Fibroblast of villous mesenchyme (primary cell): ENCODE results near the gene DOC2A. TPM values are rescaled to one million over a fixed set of nuclear protein-coding genes. Genes with fewer than 3 reads are reported as not detected.
"Not testable (repeated sequence)": the region's sequence is repeated elsewhere in the genome, so short reads cannot be mapped to it uniquely, and the experiment has no call there.

Experiments
- DNase-seq: peaks from one replicate; pipeline ENCODE4 v3.0.0-alpha.2; 2010; ENCODE audit warnings: low read depth
- H3K4me3 ChIP-seq: 2 replicates; pipeline ENCODE4 v1.5.1; 2011; ENCODE audit warnings: low read depth, mild to moderate bottlenecking, low read length
- total RNA-seq: library from RNA; depleted of rRNA; stranded (reverse); fragments of >200 nt; gene quantifications from 2 replicates; pipeline ENCODE4 v1.2.3, GENCODE V29; 2012
- TF ChIP-seq, protein P1 (sequence below): IDR thresholded peaks from 2 replicates; pipeline ENCODE4 v1.5.1; 2012; ENCODE audit warnings: low read depth, mild to moderate bottlenecking, low read length; ENCODE audit not compliant: insufficient read depth

DOC2A gene
- total RNA-seq, 1 donor, result under 0.01 TPM

- no peak overlapping the region for H3K4me3 ChIP-seq
- TF ChIP-seq, protein P1, sequence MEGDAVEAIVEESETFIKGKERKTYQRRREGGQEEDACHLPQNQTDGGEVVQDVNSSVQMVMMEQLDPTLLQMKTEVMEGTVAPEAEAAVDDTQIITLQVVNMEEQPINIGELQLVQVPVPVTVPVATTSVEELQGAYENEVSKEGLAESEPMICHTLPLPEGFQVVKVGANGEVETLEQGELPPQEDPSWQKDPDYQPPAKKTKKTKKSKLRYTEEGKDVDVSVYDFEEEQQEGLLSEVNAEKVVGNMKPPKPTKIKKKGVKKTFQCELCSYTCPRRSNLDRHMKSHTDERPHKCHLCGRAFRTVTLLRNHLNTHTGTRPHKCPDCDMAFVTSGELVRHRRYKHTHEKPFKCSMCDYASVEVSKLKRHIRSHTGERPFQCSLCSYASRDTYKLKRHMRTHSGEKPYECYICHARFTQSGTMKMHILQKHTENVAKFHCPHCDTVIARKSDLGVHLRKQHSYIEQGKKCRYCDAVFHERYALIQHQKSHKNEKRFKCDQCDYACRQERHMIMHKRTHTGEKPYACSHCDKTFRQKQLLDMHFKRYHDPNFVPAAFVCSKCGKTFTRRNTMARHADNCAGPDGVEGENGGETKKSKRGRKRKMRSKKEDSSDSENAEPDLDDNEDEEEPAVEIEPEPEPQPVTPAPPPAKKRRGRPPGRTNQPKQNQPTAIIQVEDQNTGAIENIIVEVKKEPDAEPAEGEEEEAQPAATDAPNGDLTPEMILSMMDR, result no peak
- no peak for DNase-seq
Measured at GRCh38 chr16:30018731-30019158, 7.9 kb upstream of the DOC2A start.

DNA sequence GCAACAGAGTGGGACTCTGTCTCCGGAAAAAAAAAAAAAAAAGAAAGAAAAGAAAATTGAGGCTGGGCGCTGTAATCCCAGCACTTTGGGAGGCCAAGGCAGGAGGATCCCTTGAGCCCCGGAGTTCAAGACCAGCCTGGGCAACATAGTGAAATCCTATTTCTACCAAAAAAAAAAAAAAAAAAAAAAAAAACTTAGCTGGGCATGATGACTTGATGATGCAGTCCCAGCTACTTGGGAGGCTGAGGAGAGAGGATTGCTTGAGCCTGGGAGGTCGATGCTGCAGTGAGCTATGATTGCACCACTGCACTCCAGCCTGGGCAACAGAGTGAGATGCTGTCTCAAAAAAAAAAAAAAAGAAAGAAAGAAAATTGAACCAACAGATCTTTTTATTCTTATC, 7.1 kb upstream of the DOC2A start:
- not testable (repeated sequence) for DNase-seq, H3K4me3 ChIP-seq

DNA sequence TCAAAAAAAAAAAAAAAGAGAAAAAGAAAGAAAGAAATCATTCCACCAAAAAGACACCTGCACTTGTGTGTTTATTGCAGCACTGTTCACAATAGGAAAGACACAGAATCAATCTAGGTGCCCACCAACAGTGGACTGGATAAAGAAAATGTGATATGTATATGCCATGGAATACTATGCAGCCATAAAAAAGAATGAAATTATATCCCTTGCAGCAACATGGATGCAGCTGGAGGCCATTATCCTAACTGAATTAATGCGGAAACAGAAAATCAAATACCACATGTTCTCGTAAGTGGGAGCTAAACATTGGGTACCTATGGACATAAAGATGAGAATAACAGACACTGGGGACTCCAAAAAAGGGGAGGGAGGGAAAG, 6.4 kb upstream of the DOC2A start:
- no peak overlapping the region for H3K4me3 ChIP-seq
- TF ChIP-seq, protein P1, result no peak
- DNase-seq, result no peak

- DNase-seq, result no peak
- H3K4me3 ChIP-seq, result no peak overlapping the region
- TF ChIP-seq, protein P1, result no peak
Measured at GRCh38 chr16:30016555-30017276, 5.9 kb upstream of the DOC2A start.

DNA sequence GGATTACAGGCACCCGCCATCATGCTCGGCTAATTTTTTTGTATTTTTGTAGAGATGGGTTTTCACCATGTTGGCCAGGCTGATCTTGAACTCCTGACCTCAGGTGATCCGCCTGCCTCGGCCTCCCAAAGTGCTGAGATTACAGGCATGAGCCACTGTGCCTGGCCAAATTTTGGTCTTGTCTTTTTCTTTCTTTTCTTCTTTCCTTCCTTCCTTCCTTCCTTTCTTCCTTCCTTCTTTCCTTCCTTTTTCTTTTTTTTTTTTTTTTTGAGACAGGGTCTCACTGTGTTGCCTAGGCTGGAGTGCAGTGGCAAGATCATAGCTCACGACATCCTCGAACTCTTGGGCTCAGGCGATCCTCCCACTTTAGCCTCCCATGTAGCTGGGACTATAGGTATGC, 4.6 kb upstream of the DOC2A start:
- not testable (repeated sequence) for H3K4me3 ChIP-seq

DNA sequence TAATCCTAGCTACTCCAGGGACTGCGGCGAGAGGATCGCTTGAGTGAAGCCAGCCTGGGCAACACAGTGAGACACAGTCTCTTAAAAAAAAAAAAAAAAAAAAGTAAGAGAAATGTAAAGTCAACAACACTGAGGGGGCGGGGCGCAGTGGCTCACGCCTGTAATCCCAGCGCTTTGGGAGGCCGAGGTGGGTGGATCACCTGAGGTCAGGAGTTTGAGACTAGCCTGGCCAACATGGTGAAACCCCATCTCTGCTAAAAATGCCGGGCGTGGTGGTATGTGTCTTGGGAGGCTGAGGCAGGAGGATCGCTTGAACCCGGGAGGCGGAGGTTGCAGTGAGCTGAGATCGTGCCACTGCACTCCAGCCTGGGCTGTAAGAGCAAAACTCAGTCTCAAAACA, 1.8 kb upstream of the DOC2A start:
- not testable (repeated sequence) for H3K4me3 ChIP-seq, DNase-seq

More for the DNA sequence above, 4.6 kb upstream of the DOC2A start:
- DNase-seq, result not testable (repeated sequence)

DNA sequence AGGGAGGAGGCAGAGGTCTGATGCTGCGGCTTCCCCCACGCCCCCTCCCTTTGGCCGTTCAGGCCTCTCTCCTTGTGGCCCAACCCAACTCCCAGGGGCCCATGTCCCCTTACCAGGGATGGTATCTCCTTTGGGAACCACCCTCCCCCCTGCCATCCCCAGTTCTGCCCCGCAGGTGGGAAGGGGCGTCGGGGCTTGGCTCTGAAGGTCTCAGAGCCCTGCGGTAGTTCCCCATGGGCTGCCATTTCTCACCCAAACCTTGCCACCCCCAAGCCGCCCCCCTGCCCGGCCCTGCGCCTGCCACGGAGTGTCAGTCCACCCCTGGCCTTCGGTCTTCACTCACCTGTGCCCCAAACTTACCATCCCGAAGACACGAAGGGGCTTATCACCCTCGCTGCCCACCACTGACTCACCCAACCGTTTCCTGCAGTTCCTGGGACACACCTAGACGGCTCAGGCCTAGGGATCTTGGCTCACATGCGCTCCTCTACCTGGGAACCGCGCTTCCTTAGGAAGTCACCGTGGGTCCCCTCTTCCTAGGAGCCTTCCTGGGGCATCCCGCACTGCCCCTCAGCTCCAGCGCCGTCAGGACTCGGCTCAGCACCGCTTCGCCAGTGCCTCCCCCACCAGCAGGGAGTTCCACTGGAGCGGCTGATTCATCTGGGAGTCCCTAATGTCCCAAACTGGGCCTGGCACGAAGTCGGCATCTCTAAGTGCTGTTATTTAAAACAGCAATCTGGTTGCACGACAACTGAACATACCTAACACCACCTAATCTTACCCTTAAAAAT, 1.1 kb upstream of the DOC2A start:
- TF ChIP-seq, protein P1, result no peak
- H3K4me3 ChIP-seq, result no peak overlapping the region
- no peak for DNase-seq

DNA sequence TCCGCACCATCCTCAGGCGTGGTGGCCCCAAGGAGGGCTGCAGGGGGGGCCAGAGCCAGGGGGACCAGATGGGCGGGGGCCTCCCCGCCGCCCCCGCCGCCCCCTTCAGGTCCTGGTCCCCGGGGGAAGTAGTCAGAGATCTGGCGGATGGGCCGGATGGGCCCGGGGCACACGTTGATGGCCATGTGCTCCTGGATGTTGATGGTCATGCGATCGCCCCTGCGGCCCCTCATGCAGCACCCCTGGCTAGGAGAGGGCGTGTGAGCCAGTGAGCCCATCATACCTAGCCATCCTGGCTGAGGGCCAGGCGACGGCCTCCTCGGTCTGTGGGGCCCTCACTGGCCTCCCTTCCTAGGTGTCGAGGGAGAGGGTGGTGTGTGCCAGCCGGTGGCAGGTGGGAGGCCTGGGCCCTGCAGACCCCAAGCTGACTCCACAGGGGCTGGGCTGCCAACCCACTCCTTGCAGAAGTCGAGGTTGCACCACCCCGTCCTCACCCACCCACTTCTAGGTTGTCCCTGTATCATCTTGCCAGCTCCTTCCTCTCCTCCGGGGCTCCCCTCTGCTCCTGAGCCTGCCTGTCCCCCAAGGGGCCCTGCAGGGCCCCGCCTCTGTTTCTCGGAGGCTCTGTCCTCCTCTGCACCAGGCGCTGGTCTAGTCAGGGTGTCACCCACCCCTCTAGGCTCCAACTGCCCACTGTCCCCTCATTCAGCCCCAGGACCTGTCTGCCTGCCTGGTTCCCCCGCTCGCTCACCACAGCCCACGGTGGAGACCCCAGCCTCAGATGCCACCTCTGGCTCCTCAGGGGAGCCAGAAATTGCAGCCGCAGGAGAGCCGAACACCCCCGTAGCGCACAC, 610 bp downstream of the DOC2A start:
- peak overlapping the region; percentile 12 for H3K4me3 ChIP-seq
- TF ChIP-seq, protein P1, result no peak
- DNase-seq, result no peak
